ENCODE measurements around the gene SPNS2.

- TF ChIP-seq POLR2A (IDR thresholded peaks at IDR 0.05) (no peak), CTCF (IDR thresholded peaks at IDR 0.05) (no peak), POLR2AphosphoS5 (IDR thresholded peaks at IDR 0.05) (no peak)
Observed at GRCh38 chr17:4503283-4504025, 4.8 kb downstream of the SPNS2 start.
